HL-60/S4 (cell line): ENCODE results near the gene POT1.

Experiments used
- in situ Hi-C: fragments of 300-500 bp; cut with MboI; formaldehyde crosslinking; loops from 2 replicates; pipeline ENCODE4 v1.14.3; 2022; ENCODE audit warnings: low sequenced_read_pairs

Gene POT1

DNA sequence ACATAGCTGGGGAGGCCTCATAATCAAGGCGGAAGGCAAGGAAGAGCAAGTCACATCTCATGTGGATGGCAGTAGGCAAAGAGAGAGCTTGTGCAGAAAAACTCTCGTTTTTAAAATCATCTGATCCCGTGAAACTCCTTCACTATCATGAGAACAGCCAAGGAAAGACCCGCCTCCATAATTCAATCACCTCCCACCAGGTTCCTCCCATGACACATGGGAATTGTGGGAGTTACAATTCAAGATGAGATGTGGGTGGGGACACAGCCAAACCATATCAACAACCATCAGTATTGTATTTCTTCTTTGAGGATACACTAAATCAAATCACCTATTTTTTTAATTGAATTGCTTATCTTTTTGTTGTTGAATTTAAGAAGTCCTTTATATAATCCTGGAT, 16.7 kb downstream of the POT1 start:
- in situ Hi-C loops = no loop called here

DNA sequence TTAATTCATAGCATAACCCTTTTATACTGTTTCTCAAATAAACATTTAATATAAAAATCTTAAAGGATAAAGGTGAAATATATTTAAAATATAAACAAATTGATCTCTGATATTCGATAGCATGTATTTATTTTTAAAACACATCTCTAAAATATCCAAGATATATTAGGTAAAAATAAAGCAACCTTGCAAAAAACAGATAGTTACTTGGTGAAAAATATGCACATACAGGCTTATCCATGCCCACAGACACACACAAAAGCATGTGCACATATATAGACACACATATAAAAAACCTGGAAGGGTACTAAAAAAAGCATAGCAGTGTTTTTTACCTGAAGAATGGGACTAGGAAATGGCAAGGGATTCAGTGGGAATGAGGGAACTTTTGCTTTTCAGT, 19.8 kb downstream of the POT1 start:
- in situ Hi-C loops = no loop called here

DNA sequence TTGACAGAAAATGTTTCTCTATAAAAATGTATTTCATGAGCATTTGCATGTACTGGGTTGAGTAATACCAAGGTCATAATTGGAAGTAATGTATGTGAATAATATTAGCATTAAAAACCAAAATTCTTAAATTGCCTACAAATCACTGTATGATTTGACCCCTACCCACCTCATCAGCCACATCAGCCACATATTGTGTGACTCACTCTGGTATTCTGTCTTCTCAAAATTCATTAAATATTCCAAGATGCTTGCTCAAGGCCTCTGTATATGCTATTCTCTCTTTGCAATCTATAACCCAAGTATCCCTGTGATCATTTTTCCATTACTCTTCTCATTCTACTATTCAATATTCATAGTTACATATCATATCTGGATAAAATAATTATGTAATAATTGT, 21.4 kb downstream of the POT1 start:
- in situ Hi-C loops = no loop called here

DNA sequence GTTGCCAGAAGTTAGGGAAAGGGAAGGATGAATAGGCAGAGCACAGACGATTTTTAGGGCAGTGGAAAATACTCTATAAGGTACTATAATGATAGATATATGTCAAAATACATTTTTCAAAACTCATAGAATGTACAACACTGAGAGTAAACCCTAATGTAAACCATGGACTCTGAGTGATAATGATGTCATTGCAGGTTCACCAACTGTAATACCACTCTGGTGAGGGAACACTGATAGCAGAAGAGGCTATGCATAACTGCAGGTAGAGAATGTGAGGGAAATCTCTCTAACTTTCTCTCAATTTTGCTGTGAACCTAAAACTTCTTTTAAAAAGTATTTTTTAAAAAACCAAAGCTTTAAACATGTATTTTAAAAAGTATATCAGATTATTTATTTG, 22.1 kb downstream of the POT1 start:
- in situ Hi-C loops = no loop called here

DNA sequence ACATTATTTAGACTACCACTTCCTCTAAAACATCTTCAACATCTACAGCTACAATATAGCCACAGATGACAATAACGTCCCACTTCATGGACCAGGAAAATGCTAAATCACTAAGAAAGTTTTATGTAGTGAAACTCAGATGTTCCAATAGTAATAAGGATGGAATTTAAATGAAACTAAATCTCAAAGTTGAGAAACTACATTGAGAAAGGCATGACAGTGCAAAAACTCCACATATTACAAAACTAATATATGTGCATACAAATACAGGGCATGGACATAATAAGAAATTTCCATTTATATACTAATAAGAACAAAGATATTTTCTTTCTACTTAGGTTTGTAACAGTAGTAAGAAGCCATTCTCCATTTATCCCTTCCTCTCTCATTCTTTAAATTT, 31.1 kb downstream of the POT1 start:
- in situ Hi-C loops = no loop called here

DNA sequence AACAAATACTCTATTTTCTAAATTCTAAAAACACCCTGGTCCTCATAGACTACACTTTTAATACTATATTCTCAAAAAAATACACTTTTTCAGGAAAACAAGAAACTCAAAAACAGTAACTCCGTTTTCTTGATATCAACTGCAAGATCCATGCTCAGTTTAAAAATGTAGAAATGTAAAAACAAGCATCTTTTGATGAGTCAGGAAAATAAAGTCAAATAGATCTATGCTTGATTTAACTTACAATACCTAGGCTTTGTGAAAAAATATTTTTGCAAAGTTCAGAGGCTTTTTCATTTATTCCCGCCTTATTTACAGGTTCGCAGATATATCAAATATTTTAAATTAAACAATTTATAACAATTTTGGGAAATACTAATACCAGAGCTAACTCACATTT, 33.6 kb downstream of the POT1 start:
- in situ Hi-C loops = no loop called here

DNA sequence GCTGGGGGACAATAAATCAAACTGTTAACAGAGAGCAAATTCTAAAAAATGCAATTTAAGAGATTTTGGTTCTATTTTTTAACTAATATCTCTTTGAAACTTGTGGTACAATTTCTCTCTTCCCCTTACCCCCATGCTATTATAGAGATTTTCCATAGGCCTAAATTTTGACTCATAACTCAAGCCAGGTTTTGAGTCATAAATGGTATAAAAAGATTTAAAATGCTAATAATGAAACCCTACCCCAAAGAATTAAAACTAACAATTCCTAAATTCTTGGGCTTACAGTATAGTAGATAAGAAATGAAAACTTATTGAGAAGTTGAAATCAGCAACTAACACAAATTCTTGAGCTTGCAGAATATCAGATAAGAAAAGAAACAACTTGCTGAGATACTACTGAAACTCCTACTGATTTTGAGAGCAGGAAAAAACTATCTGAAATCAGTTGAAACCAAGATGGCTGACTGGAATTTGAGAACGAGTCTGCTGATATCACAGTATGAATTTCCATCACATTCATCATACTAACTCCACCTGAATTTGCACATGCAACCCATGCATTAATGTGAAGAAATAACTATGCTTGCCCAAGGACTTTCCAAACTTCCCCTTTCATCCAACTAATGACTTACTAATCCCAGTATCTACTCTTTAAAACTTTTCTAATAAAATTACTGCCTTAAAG, 36.3 kb downstream of the POT1 start:
- in situ Hi-C loops = no loop called here

DNA sequence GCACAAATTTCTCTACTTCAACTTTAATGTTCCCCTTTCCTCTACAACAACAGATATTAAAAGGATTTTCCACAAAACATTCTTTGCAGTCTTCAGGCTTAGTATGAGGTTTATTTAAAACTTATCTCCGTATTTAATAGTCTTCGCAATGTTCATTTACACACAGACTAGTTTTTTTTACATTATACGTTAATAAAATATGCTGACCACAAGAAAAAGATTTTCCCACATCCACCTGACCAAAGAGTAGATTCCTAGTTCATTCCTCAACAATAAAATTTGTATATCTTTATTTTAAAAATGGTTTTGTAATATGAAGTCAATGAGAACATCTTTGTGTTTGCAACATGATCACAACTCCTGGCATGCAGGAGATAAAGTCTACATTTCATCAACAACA, 42.4 kb downstream of the POT1 start:
- in situ Hi-C loops = no loop called here

DNA sequence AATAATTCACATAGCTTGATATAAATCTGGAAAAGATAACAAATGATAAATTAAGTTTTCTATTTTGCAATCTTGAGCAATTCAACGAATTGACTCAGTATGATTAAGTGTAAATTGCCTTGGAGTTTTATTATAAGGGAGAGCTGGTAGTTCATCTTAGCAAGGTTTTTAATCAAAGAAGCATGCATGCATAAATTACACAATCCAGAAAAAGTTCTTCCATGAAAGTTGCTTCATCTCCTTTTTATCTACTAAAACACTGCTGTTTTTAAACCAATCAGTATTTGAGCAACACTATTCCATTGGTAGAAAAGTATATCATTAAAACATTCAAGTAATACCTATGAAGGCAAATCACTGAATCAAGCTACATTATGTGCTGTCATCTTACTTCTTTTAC, 47.6 kb downstream of the POT1 start:
- in situ Hi-C loops = no loop called here

DNA sequence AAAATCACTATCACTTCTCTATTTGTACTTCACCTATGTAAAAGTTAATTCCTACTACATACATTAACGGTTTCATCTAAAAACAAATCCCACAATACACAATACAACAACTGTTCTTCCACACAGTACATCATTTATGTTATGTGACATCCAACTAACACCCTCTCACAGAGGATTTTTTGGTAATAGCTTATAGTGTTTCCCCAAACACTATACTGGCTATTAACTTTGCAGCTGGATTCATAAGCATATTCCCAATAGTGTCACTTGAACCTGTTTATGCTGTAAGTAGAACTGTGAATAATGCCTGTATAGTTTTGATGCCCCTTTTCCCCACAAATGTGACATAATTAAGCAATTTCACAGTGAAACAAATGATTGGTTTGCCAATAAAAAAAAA, 49.9 kb downstream of the POT1 start:
- in situ Hi-C loops = no loop called here

DNA sequence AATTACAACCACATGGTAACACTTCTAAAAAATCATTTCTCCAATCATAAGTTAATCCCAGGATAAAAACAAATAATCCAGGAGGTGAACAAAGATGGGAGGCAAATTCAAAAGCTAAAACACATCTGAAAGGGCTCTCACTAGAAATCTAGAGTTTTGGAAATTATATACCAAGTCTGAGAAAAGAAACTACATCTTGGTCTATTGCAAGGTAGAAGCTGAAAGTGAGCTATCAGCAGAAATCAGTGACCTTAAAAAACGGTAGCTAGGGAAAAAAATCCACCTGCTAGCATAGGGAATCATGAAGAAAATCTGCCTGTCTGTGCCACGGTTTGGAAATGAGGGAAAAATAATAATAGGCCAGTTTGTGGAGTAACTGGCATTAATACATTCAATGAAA, 50.5 kb downstream of the POT1 start:
- in situ Hi-C loops = no loop called here

DNA sequence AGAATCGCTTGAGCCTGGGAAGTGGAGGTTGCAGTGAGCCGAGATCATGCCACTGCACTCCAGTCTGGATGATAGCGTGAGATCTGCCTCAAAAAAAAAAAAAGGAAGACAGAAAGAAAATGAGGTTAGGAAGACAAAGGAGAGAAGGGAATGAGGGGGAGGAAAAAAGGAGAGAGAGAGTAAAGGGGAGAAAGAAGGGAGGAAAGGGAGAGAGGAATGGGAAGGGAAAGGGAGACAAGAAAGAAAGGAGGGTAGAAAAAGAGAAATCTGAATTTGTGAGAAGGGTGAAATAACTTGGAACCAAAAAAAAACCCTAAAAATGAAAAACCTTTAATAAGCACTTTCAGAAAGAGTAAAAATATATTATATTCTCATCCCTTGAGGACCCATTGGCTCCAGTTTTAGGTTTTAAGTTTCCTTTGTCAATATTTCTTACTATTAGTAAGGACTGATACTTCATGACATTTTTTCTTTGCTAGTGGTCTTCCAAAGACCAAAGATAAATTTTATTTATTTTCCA, 54.9 kb downstream of the POT1 start:
- in situ Hi-C loops = no loop called here

DNA sequence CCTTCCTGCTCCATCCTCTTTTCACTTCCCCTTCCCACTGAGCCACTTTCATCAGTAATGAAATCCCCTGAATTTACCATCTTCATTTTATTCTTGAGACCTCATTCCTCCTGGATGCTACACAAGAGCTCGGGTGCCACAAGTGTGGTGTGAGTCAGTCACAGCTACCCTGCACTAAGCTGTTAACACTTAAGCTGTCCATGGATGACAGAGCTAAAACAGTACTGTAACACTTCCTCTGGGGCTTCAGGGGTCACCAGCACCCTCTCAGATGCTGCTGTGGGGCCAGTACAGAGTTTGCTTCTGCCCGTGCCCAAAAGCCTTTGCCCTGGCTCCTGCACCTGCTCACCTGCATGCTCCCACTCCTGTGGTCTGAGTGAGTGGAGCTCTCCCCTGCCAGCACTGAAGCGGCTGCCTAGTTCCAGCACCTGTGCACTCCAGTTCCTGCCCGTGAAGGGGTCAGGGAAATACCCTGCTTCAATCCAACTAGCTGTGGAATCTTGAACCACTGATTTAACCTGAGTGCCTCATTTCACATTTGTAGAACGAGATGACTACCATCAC, 71.9 kb downstream of the POT1 start:
- in situ Hi-C loops = no loop called here

DNA sequence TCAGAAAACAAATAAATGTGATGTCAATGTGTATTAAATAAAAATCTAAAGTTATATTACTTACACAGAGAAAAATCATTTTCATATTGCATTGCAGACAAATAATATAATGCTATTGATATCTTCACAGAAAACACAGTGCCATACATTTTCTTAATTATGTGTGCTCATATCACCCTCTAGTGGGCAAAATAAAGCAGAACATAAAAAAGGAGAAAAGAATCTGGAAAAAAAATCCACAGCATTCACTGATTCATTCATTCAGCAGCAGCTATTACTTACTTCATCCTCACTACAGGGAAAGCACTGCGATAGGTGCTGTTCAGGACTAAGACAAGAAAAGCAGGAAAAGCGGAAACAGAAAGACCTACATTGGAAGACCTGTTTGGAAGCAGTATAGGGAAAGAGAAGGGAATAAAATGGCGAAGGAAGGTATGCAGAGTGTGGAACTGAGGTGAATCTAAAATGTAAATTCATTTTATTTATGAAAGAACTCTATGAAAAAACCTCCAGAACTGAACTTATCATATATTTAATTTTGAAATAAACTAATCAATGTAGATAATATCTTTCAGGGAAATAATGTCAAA, 73.2 kb downstream of the POT1 start:
- in situ Hi-C loops = no loop called here

DNA sequence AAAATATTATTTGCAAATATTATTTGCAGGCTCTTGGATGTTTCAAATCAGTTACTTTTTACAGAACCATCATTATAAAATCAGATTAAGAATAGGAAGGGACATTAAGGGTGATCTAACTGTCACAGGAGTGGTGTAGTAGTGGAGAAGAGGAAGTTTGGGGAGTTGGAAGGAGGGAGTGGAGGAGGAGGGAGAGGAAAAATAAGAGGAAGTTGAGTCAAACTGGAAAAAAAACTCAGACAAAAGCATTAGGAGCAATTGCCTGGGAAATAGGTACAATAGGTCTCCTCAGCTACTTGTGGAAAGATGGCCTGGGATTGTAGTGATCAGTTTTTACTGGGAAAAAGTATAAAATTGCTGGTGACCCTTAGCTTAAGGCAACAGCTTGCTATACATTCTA, 86.3 kb downstream of the POT1 start:
- in situ Hi-C loops = no loop called here

DNA sequence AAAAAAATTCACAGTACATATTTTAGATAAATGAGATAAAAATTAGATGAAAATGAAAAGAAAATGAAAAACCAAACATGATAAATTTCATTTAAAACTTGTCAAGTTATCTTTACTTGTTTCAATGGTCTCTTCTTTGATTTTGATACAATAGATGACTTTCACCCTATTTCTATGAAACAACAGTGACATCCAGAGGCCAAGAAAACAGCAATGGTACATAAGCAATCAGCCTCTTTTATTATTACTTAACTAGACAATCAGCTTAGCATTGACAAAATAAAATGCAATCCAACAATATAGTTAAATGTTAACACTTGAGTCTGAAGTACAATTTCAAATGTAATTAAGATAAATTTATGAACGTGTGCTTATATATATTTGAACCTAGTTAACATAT, 89.2 kb downstream of the POT1 start:
- in situ Hi-C loops = no loop called here

DNA sequence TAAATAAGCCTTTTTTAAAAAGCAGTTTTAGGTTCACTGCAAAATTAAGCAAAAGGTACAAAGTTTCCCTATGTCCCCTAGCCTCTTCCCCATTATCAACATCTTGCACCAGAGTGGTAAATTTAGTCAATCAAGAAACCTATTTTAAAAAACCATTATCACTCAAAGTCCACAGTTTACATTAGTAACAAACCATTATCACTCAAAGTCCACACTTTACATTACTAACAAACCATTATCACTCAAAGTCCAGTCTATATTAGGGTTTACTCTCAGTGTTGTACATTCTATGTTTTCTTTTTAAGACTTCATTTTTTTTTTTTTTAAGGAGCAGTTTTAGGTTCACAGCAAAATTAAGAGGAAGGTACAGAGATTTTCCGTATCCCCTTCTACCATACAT, 89.9 kb downstream of the POT1 start:
- in situ Hi-C loops = no loop called here

DNA sequence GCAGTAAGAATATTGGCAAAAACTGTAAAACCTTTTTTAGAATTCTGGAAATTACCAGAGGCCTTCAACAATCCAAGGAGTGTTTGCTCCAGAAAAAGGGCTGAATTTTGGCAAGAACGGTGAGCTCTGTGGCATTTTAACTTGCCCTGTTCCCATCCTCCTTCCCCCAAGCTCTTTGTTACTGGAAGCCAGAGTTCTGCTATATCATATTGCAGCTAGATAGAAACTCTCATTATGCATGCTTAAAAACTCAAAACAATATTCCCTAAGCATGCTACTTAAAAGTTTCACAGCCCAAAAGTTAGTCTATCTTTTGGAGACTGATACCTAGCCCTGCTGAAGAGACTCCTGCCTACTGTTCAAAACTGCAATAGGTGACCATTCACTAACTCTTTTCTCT, 93.5 kb downstream of the POT1 start:
- in situ Hi-C loops = no loop called here

DNA sequence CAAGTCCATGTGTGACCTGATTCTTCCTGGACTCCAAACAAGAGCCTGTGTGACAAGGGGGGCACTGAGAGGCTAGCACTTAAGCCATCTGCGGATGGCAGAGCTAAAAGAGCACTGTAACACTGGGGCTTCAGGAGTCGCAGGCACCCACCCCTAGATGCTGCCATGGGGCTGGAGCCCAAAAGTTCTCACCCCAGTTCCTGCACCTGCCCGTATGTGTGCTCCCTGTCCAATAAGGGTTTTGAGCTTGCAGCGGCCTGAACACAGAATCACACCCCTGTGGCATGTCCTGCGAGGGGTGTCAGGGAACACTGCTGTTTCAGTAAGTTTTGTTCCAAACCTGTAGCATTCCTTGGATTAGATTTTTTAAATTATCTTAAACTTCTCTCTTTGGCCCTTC, 110.8 kb downstream of the POT1 start:
- in situ Hi-C loops = no loop called here

DNA sequence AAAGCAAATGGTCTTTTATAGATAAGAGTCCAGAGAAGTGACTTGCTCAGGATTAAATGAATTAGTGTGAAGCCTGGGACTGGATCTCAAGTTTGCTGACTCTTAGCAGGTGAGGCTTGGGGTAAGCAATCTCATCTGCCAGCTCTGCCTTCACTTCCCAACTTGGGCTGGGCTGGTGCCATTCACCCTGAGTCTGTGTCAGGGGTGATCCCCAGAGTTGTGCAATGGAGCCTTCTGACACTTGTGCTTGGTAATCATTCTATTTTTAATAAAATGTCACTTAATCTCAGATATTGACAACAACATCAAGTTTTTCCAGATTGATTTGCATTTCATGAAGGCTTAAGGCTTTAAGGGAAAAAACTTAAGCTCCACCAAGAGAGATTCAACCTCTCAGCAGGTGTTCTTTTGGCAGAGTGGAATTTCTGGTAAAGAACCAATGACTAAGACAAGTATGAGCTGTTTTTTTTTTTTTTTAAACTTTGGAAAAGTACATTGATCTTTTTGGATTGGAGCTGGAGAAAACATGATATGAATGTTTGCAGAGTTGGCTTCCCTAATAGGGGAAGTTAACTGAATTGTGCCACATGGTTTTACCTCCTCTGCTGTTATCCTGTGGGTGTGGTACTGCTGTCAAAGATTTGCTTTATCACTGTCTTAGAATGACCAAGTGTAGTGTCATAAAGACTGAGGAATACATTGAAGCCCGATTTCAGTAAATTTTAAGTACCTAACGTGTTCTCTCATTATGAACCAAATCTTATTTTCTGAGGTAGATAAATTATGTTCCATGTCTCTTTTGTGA, 115.4 kb downstream of the POT1 start:
- in situ Hi-C loops = no loop called here

DNA sequence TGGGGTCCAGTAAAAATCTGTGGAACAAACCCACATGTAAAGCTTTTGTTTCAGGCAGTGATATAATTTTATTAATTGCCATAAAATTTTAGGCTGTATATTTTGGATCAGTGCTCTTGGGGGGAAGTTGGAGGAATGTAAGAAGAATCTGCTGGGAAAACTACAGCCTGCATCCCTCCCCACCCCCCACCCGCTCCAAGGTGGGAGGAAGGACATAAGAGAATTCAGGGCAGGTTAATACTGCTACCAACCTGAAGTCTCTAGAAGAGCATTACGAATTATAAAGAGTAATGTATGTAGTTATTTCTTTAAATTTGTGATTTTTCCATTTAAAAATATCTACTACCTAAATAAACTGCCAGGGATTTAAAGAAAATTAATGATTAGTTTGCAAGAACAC, 116.9 kb downstream of the POT1 start:
- in situ Hi-C loops = no loop called here

DNA sequence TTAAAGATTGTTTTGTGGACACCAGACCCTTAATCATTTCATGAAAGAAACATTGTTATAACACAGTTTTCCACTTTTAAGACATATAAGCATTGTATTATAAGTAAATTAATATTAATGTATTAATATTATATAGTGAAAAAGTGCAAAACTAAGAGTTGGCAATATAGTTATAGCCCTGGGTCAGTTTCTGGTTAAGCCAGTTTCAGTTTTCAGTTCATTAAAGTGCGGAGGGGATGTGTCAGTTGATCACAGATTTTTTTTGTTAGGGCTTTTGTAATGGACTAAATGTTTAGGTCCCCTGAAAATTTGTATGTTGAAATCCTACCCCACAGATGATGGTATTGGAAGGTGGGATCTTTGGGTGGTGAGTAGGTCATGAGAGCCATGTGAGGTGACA, 118.3 kb downstream of the POT1 start:
- in situ Hi-C loops = no loop called here
